ENCODE results near the gene ACSM5.
"Not testable (repeated sequence)": the region's sequence is repeated elsewhere in the genome, so short reads cannot be mapped to it uniquely, and the experiment has no call there.

DNA sequence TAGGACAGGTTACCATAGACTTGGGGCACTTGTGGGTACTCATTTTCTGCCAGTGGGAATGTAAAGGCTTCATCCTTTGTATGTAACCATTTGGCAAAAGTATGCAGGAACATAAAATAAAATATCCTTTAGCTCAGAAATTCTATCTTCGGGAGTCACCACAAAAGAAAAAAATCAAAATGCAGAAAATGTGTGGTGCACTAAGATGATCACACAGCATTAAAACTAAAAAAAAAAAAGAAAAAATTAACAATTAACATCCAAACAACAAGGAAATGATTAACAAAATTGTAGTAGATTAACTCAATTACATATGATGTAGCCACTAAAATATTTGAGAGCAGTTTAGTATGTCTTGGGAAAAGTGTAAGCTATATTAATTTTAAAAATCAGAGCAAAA, 31.4 kb downstream of the ACSM5 start:
- TF ChIP-seq, protein P1, sequence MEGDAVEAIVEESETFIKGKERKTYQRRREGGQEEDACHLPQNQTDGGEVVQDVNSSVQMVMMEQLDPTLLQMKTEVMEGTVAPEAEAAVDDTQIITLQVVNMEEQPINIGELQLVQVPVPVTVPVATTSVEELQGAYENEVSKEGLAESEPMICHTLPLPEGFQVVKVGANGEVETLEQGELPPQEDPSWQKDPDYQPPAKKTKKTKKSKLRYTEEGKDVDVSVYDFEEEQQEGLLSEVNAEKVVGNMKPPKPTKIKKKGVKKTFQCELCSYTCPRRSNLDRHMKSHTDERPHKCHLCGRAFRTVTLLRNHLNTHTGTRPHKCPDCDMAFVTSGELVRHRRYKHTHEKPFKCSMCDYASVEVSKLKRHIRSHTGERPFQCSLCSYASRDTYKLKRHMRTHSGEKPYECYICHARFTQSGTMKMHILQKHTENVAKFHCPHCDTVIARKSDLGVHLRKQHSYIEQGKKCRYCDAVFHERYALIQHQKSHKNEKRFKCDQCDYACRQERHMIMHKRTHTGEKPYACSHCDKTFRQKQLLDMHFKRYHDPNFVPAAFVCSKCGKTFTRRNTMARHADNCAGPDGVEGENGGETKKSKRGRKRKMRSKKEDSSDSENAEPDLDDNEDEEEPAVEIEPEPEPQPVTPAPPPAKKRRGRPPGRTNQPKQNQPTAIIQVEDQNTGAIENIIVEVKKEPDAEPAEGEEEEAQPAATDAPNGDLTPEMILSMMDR (optimal IDR thresholded peaks at IDR 0.05 in 1 of 3, IDR thresholded peaks at IDR 0.05 in 1 of 3, conservative IDR thresholded peaks at IDR 0.05 in 1 of 3; ENCODE audit: extremely low read depth in 1 of 3, insufficient read depth in 2 of 3, low read length in 3 of 3): not testable (repeated sequence)
- TF ChIP-seq EZH2 (IDR thresholded peaks at IDR 0.05; ENCODE audit: low read length): not testable (repeated sequence)

All from keratinocyte (primary cell).